NB4 (cell line): ENCODE results near the gene TRIM67.

Experiments used
- MAX ChIP-seq: IDR thresholded peaks from 2 replicates; pipeline ENCODE4 v1.6.1; 2011; ENCODE audit warnings: low read depth, low read length
- POLR2A ChIP-seq: IDR thresholded peaks from 2 replicates; pipeline ENCODE4 v1.6.1; 2011; ENCODE audit warnings: mild to moderate bottlenecking; ENCODE audit not compliant: insufficient read length; ENCODE audit errors: extremely low read depth
- TF ChIP-seq, protein P1 (sequence below): IDR thresholded peaks from one replicate; pipeline ENCODE4 v1.5.1; 2012; ENCODE audit warnings: low read depth, low read length

DNA sequence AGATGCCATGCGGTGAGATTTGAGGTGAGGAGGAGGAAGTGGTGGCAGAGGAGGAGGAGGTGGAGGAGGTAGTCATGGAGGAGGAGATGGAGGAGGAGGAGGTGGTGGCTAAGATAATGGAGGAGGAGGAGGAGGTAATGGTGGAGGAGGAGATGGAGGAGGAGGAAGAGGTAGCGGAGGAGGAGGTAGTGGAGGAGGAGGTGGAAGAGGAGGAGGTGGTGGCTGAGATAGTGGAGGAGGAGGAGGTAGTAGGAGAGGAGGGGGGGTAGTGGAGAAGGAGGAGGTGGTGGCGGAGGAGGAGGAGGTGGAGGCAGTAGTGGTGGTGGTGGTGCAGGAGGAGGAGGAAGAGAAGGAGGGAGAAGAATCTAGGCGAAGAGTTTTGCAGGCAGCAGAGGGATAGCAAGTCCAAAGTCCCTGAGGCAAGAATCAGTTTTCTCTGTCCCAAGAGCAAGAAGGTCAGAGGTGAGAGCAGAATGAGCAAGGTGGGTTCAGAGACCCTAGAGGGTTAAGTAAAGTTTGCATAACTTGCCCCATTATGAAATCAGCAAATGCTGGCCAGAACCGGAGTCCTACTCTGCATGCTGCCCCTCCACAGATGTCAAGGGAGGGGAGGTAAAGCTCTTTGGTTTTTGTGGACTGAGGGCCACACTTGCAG, 40.2 kb downstream of the TRIM67 start:
- TF ChIP-seq, protein P1, sequence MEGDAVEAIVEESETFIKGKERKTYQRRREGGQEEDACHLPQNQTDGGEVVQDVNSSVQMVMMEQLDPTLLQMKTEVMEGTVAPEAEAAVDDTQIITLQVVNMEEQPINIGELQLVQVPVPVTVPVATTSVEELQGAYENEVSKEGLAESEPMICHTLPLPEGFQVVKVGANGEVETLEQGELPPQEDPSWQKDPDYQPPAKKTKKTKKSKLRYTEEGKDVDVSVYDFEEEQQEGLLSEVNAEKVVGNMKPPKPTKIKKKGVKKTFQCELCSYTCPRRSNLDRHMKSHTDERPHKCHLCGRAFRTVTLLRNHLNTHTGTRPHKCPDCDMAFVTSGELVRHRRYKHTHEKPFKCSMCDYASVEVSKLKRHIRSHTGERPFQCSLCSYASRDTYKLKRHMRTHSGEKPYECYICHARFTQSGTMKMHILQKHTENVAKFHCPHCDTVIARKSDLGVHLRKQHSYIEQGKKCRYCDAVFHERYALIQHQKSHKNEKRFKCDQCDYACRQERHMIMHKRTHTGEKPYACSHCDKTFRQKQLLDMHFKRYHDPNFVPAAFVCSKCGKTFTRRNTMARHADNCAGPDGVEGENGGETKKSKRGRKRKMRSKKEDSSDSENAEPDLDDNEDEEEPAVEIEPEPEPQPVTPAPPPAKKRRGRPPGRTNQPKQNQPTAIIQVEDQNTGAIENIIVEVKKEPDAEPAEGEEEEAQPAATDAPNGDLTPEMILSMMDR, result no peak
- TF ChIP-seq POLR2A (no peak), MAX (no peak)
